OCI-M2 (cell line): ENCODE measurements around the gene RBM28.

ENCODE experiments used
- DNase-seq: peaks from one replicate; lab custom pipeline; 2025; ENCODE audit not compliant: unreplicated experiment; lab: John Stamatoyannopoulos, UW

Gene RBM28

DNA sequence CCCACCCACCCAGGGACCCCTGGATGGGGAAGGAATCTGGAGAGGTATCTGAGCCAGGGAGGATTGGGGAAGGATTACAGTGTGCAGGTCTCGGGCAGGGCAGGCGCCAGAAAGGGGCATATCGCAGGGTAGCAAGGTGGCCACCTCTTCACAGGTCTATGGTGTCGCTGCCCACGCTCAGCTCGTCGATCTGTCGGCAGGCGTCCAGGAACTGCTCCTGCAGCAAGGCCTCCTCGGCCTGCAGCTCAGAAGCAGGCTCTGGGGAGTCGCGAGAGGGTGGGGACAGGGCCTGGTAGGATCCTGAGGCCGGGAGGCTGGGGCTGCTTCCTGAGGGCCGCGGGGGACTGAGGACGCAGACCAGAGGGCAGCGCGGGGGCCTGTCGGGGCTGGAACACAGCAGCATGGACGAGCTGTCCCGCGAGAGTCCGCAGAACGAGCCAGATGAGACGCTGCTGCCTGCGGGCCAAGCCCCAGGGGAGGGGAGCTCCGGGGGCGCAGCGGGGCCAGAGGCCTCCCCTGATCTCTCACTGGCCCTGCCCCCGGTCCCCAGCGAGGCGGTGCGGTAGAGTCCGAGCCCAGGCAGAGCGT, 7.1 kb upstream of the RBM28 start:
- no peak for DNase-seq

DNA sequence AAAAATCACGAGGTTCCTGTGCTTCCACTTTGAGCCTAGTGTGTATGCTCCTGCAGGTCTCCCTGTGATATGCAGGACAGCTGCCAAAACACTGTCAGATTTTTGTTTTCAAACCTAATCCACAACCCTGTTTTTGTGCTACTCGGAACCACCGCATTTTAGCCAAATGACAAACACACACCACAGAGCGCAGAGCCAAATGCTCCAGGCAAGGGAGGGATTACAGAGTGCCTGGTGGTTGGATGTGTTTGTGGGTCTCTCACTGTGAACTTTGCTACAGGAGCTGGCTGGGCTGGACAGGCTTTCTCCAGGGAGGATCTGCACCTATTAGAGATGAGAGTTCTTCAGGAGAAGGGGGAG, 5.7 kb upstream of the RBM28 start:
- no peak for DNase-seq

DNA sequence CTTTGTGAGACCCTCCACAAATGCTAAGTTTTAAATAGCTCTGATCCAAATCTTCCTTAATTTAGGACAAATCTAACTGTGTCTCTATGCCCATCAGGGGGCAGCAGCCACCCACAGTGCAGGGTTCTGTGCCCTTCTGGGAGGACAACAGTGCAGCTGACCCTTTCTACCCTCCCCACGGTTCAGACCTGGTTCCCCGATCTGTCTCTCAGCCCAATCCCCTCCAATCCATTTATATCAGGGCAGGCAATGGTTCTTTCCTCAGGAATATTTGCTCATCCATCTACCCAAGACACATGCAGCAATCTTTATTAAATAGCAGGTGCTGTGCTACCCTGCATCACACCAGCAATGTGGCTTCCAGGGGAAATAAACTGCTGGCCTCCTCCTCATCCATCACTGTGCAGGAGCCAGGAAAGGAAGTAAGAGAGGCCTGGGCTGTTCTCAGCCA, 4.0 kb upstream of the RBM28 start:
- DNase-seq = no peak

GRCh38 chr7:128344431-128344774, 695 bp upstream of the RBM28 start:
- DNase-seq = no peak

DNA sequence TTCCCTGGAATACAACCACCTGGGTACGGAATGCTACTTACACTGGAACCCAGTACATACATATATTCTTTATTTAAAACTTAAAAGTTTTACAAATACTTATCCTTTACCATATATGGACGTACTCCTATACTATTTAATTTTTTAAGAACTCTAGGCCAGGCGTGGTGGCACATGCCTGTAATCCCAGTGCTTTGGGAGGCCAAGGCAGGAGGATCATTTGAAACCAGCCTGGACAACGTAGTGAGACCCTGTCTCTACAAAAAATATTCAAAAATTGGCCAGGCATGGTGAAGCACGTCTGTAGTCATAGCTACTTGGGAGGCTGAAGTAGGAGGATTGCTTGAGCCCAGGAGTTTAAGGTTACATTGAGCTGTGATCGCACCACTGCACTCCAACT, 2.0 kb downstream of the RBM28 start:
- DNase-seq = no peak

DNA sequence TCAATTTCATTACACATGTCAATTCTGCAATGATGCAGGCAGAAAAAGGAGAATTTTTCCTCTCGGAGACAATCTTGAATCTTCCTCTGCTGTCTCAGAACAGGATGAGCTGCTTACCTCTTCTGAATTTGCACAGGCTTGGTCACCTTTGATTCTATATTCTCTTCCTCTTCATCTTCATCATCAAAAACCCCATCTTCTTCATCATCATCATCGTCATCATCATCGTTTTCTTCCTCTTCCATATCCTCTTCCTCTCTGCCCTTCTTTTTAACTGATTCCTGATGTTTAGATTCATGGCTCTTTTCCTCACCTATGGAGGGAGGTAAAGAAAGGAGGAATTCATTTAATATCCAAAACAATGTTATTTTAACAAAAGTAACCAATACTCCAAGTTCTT, 8.0 kb downstream of the RBM28 start:
- DNase-seq = no peak

DNA sequence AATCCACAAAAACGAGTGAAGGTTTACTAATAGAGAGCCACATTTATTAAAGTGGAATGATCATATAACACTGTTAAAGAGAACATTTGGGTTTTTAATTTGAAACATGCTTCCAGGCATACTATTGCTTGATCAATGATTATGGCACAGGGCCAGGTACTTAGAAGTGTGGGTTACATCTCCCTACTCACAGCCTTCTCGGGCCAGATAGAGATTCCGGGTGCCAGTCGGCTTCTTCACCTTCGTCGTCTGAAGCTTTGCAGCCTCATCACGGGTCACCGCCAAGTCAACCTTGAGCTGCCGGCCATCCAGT, 19.4 kb downstream of the RBM28 start:
- DNase-seq = no peak

- DNase-seq = no peak
Observed at GRCh38 chr7:128323459-128324367, 20.0 kb downstream of the RBM28 start.

DNA sequence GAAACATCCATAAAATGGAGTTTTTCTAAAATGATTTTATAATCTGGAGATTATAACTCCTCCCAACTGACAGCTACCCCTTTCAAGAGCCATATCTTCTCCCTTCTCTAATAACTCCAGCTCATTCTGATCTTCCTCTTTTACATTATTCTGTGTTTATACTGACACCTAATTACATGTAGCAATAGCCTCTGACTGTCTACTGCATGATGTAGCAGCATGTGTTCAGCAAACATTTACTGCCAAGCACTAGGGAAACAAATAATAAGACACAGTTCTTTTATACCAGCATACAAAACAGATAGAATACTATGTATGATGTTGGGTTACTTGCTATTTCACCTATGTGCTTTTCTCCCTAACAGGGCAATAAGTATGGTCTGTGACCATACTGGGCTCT, 20.7 kb downstream of the RBM28 start:
- no peak for DNase-seq

DNA sequence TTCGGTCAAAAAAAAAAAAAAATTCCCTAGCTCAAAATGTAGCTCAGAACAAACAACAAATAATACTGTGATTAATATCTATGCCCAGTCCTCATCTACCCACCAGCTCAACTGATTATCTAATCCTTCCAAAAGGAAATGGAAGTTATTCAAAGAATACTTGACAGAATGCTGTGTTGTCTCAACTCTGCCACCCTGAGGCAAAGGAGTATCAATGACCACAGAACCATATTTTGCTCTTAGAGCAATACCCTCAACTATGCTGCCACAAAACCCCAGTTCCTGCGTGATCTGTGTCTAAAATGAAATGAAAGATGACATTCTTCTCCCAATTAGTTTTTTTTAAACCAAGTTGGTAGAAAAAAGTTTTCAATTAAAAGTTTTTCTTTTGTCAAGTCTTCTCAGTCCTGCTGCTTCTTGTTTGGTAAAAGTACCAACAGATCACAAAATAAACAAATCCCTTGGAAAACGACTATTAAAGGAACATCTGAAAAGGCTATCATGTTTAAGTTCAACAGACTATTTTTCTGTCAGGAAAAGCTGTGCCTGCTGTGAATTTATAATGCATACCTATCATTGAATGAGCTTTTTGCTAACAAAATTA, 21.6 kb downstream of the RBM28 start:
- no peak for DNase-seq

- DNase-seq = no peak
Observed at GRCh38 chr7:128321044-128321422, 22.7 kb downstream of the RBM28 start.

DNA sequence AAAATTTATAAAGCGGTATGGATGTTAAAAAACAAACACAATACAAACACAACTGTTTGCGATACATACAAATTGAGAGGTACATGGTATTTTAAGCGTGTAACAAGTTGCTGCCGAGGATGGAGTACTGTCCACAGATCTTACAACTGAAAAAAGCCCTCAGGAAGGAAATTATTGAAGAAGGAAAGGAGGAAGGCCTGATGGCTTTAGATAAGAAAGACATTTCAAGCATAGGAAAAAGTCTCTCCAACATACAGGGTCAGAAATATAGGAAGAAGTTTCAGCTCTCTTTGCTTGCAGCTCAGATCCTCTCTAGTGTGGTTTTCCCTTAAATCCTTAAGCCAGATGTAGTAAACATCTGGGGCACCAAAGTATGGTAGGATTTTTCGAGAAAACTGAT, 25.0 kb downstream of the RBM28 start:
- no peak for DNase-seq

GRCh38 chr7:128311013-128311412, 32.7 kb downstream of the RBM28 start:
- no peak for DNase-seq

GRCh38 chr7:128310499-128310898, 33.2 kb downstream of the RBM28 start:
- DNase-seq = no peak

- DNase-seq = no peak
Observed at GRCh38 chr7:128309976-128310375, 33.7 kb downstream of the RBM28 start.

DNA sequence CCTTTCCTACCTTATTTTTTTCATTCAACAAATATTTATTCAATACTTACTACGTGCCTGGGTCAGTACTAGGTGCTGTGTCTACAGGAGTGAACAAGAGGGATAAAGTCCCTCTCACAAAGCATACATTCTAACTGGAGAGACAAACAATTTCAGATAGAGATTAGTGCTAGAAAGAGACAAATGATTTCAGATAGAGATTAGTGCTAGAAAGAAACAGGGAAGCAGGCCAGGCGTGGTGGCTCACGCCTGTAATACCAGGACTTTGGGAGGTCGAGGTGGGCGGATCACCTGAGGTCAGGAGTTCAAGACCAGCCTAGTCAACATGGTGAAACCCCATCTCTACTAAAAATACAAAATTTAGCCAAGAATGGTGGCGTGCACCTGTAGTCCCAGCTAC, 34.6 kb downstream of the RBM28 start:
- no peak for DNase-seq

DNA sequence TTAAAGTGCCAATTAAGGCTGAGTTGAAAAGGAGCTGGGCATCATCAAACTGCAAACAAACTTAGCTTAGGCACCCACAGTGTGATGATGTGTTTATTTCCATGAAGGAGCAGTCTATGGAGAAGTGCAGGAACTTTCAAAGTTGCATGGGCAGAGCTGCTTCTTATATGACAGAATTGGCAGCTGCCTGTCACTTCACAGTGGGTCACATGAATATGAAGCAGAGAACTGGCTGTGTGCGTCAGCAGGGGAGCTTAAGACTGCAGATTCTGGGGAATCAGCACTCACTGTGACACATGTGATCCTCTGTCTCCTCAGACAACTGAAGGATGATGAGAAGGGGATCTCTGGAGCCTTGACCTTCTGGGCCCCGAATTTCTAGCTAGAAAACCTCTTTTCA, 36.6 kb downstream of the RBM28 start:
- DNase-seq = no peak

- no peak for DNase-seq
Observed at GRCh38 chr7:128304212-128304611, 39.5 kb downstream of the RBM28 start.

GRCh38 chr7:128303643-128304042, 40.1 kb downstream of the RBM28 start:
- no peak for DNase-seq

DNA sequence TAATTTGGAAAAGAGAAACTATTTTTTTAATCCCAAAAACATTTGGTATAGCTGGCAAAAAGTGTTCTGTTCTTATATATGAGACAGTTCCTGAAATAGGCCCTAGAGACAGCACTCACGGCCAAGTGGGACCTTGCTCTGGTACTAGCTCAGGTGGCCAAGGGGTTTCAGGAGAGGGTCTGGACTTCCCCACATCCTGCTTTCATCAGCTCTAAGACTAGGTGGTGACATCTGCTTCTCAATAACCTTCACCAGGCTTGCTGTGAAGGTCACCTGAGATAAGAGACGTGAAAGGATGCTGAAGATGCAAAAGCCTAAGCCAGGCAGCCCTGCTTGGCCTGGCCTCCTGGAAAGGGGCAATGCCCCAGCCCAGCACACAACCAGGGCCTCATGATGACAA, 40.6 kb downstream of the RBM28 start:
- DNase-seq = no peak

DNA sequence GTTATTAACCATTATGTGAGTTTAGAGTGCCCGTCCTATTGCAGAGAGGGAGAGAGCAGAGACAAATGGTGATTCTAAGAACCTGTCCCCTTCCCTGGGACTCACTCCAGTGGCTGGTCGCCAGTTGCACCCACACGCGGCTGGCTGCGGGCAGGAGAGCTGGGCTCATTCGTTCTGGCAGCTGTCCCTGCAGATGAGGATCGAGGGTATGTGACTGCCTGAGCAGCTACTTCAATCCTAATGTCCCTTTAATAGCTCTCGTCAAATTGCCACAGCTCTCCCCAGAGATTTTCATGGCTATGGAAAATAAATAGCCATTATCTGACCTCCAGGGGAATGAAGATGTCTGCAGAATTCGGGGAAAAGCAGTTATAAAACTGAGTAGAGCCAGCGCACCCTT, 41.6 kb downstream of the RBM28 start:
- DNase-seq = no peak

GRCh38 chr7:128299109-128299607, 44.5 kb downstream of the RBM28 start:
- DNase-seq = no peak
